ENCODE measurements around the gene DNMT3L.

DNMT3L gene

DNA sequence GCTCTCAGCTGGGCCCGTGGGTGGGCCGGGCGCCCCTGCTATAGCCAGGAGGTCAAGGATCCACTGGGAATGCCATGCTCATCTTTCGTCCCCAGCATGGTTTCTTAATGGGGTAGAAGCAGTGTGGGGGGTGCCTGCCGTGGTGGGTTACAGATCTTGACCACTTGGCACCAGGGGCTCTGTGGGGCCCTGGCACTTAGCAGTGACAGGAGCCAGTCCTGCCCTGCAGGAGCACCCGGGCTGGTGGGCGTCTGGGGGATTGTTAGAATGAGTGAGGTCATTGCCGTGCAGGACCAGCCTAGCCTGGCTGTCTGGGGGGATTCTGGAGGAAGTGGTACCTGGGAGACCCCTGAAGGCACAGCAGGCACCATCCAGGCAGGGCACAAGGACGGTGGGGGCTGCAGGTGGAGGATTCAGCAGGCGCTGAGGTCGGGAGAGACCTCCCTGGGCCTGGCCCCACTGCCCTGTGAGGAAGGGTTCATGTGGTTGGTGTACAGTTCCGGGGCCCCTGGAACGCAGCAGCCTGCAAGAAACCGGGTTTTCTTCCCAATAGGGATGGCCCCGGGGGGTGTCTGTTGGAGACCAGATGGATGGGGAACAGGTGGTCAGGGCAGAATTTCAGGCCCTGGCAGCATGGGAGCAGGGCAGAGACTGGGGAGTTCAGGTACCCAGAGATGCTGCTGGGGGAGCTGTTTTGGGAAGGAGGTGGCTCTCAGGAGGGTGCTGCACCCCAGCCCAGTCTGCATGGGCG lies 28.8 kb upstream of the DNMT3L start:
- TF ChIP-seq, protein P1, sequence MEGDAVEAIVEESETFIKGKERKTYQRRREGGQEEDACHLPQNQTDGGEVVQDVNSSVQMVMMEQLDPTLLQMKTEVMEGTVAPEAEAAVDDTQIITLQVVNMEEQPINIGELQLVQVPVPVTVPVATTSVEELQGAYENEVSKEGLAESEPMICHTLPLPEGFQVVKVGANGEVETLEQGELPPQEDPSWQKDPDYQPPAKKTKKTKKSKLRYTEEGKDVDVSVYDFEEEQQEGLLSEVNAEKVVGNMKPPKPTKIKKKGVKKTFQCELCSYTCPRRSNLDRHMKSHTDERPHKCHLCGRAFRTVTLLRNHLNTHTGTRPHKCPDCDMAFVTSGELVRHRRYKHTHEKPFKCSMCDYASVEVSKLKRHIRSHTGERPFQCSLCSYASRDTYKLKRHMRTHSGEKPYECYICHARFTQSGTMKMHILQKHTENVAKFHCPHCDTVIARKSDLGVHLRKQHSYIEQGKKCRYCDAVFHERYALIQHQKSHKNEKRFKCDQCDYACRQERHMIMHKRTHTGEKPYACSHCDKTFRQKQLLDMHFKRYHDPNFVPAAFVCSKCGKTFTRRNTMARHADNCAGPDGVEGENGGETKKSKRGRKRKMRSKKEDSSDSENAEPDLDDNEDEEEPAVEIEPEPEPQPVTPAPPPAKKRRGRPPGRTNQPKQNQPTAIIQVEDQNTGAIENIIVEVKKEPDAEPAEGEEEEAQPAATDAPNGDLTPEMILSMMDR (conservative IDR thresholded peaks at IDR 0.05; ENCODE audit: low read depth, low read length) = no peak
- H3K4me3 ChIP-seq (ENCODE audit: low read depth, low read length) = no peak overlapping the region
- no peak for DNase-seq (ENCODE audit: low read depth)

DNA sequence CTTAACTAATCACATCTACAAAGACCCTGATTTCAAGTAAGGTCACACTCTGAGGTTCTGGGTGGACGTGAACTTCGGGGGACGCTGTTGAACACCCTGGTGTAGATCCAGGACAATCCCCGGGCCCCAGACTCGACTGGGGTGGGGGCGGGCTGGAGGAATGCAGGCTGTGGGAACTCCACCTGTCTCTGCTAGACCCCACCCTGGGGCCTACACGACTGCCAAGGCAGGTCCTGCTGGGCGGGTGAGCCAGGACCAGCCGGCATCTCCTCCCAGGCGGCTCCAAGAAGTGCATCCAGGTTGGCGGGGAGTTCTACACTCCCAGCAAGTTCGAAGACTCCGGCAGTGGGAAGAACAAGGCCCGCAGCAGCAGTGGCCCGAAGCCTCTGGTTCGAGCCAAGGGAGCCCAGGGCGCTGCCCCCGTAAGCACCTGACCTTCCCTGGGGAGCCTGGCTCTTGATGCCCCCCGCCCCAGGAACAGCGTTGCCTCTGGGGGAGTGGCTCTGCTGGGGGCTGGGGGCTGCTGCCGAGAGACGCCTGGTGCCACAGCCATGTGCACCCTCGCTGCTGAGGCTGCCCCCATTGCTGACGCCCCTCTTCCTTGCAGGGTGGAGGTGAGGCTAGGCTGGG lies 27.8 kb upstream of the DNMT3L start:
- DNase-seq (ENCODE audit: low read depth) = no peak
- TF ChIP-seq, protein P1 (conservative IDR thresholded peaks at IDR 0.05; ENCODE audit: low read depth, low read length) = no peak
- no peak overlapping the region for H3K4me3 ChIP-seq (ENCODE audit: low read depth, low read length)

DNA sequence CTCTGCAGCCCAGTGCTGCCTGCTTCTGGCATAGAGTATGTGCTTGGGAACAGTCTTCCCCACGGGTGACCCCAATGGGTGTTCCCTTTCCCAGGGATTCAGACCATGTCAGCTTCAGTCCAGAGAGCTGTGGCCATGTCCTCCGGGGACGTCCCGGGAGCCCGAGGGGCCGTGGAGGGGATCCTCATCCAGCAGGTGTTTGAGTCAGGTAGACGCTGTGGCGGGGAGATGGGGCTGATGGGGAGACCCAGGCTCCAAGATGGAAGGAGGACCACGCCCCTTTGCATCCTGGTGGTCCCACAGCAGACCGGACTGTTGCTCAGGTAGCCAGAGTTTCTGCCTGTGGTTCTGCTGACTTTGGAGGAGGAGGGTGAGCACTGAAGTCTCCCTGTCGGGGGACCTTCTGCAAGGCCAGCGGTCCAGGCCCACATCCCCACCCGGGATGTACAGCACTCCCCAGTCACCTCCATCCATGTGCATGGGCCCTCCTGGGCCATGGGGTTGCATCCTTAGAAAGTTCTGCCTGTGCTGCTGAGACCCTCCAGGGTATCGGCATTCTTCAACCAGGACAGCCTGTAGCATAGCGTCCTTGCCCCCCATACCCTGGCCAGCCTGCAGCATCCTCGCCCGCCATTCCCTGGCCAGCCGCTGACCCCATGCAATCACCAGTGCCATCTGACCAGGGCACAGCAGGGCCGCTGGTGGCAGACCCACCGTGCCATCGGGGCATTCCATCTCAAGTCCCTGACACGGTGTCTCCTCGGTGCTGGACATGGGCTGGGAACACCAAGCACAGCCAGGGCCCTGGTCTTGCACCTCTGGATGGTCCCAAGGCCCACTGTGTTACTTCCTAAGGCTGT lies 26.8 kb upstream of the DNMT3L start:
- no peak overlapping the region for H3K4me3 ChIP-seq (ENCODE audit: low read depth, low read length)
- TF ChIP-seq, protein P1 (conservative IDR thresholded peaks at IDR 0.05; ENCODE audit: low read depth, low read length) = no peak
- no peak for DNase-seq (ENCODE audit: low read depth)

DNA sequence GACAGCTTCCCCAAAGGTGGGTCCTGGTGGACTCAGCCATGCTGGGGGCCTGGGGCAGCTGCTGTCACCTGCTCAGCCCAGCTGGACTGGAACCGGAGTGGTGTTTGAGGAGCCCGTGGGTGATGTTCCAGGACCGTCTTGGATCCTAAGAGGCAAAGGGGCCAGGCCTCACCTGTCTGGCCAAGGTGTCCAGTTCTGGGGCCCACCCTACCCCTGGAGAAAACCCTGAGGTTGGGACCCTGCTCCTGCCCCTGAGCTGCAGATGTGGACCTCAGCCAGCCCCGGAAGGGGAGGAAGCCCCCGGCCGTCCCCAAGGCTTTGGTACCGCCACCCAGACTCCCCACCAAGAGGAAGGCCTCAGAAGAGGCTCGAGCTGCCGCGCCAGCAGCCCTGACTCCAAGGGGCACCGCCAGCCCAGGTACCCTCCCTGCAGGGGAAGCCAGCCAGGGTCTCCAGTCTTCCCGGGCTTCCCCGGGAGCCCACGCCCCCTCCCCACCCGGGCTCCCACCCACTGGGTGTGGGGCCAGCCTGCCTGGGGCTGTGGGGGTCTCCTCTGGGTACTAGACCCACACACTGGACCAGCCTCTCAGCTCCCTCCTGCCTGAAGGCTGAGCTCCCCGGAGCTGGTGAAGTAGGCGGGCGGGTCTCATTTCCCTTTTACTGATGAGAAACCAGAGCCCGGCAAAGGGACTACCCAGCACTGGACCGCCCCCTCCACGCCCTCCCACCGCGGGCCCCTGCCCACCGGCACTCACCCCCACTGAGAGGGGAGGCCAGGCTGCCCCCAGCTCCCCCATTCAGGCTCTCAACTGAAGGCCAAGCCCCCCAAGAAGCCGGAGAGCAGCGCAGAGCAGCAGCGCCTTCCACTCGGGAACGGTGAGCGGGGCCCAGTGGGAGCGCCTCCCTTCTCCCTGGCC lies 25.3 kb upstream of the DNMT3L start:
- no peak overlapping the region for H3K4me3 ChIP-seq (ENCODE audit: low read depth, low read length)
- no peak for DNase-seq (ENCODE audit: low read depth)
- TF ChIP-seq, protein P1 (conservative IDR thresholded peaks at IDR 0.05; ENCODE audit: low read depth, low read length) = no peak

DNA sequence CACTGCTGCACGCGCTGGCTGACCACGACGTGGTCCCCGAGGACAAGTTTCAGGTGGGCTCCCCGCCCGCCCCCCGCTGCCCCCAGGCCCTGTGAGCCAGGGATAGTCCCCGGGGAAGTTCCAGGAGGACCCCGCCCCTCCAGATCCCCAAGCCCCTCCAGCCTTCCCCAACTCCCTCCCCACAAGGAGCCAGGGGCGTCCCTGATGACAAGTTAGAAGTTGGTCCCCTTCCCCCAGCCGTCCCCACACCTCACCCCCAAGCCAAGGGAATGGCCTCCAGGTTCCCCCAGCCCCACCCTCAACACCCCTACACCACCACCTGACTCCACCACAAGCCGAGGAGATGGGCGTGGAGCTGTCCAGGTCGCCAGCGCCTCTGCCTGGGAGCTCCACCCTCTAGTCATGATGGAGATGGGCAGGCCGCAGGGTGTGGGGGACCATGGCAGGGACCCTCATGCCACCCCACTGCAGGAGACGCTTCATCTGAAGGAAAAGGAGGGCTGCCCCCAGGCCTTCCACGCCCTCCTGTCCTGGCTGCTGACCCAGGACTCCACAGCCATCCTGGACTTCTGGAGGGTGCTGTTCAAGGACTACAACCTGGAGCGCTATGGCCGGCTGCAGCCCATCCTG lies 24.5 kb upstream of the DNMT3L start:
- no peak for DNase-seq (ENCODE audit: low read depth)
- no peak overlapping the region for H3K4me3 ChIP-seq (ENCODE audit: low read depth, low read length)
- TF ChIP-seq, protein P1 (conservative IDR thresholded peaks at IDR 0.05; ENCODE audit: low read depth, low read length) = no peak
